ENCODE measurements around the gene BCL2L1.
A peak's percentile ranks its signal among the peaks of the same experiment; 100 is the strongest.
"Not testable (repeated sequence)": the region's sequence is repeated elsewhere in the genome, so short reads cannot be mapped to it uniquely, and the experiment has no call there.

BCL2L1 gene

DNA sequence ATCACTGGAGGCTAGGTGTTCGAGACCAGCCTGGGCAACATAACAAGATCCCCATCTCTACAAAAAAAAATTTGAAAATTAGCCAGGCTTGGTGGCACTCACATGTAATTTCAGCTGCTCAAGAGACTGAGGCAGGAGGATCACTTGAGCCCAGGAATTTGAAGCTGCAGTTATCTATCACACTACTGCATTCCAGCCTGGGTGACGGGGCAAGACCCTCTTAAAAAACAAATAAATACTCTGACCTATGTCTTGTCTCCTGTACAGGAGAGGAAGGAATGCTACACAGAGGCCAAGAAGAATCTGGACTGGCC is 59.2 kb downstream of the BCL2L1 start:
- POLR2A ChIA-PET, result no interaction called here
- TF ChIP-seq CTCF (IDR thresholded peaks at IDR 0.05; ENCODE audit: control extremely low read depth, extremely low read depth, low read depth, missing control alignments), result no peak
- no peak for DNase-seq (ENCODE audit: extremely low spot score)
- CTCF ChIA-PET, result interaction anchor here (1.0 to 10.1 kb wide), 6 partner anchors 12 to 100 kb away, joined by 3 to 429 read pairs (median 7); partner anchors contain the start of gene BCL2L1

- TF ChIP-seq CTCF (IDR thresholded peaks at IDR 0.05; ENCODE audit: control extremely low read depth, extremely low read depth, low read depth, missing control alignments), result no peak
- CTCF ChIA-PET, result interaction anchor here (1.1 to 10.1 kb wide), 28 partner anchors 8 to 94 kb away, joined by 4 to 429 read pairs (median 13); partner anchors contain the start of genes BCL2L1 and ID1
- DNase-seq (ENCODE audit: extremely low spot score), result no peak
- POLR2A ChIA-PET, result interaction anchor here (0.6 to 2.2 kb wide), 4 partner anchors 12 to 61 kb away, joined by 3 to 20 read pairs (median 4); partner anchors contain the start of gene BCL2L1
Measured at GRCh38 chr20:31662372-31662854, 60.3 kb downstream of the BCL2L1 start.

- CTCF ChIA-PET, result interaction anchor here (0.7 to 10.1 kb wide), 36 partner anchors 9 to 101 kb away, joined by 3 to 429 read pairs (median 10); partner anchors contain the start of genes BCL2L1, ID1 and TPX2
- peak; percentile 73 for TF ChIP-seq CTCF (IDR thresholded peaks at IDR 0.05; ENCODE audit: control extremely low read depth, extremely low read depth, low read depth, missing control alignments)
- POLR2A ChIA-PET, result interaction anchor here (0.6 to 2.2 kb wide), 6 partner anchors 9 to 144 kb away, joined by 3 to 20 read pairs (median 4); partner anchors contain the start of gene BCL2L1
- peak; percentile 91 for DNase-seq (ENCODE audit: extremely low spot score)
Measured at GRCh38 chr20:31661625-31662371, 60.9 kb downstream of the BCL2L1 start.

DNA sequence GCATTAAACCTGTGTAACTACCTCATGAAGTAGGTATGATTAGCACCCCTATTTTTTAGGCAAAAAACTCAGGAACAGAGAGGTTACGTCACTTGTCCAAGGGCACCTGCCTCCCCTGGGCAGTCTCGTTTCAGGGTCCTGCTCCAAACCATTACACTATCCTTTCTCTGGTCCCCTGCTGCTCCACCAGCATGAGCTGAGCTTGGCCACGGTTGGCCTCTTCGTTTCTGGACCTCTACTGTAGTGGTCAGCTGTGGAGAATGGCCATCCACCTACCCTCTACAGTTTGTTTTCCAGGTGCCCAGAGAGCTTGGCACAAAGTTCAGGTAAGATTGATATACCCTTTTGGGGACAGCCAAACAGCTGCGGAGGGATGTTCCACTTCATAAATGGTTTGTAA is 68.1 kb downstream of the BCL2L1 start:
- POLR2A ChIA-PET, result no interaction called here
- DNase-seq (ENCODE audit: extremely low spot score), result no peak
- TF ChIP-seq CTCF (IDR thresholded peaks at IDR 0.05; ENCODE audit: control extremely low read depth, extremely low read depth, low read depth, missing control alignments), result no peak
- CTCF ChIA-PET, result interaction anchor here (1.0 to 1.9 kb wide), 5 partner anchors 10 to 94 kb away, joined by 3 to 11 read pairs (median 4); partner anchors contain the start of gene BCL2L1

- no peak for TF ChIP-seq CTCF (IDR thresholded peaks at IDR 0.05; ENCODE audit: control extremely low read depth, extremely low read depth, low read depth, missing control alignments)
- POLR2A ChIA-PET, result no interaction called here
- DNase-seq (ENCODE audit: extremely low spot score), result no peak
- CTCF ChIA-PET, result interaction anchor here (1.0 to 2.4 kb wide), 6 partner anchors 8 to 93 kb away, joined by 3 to 12 read pairs (median 3); partner anchors contain the start of gene BCL2L1
Measured at GRCh38 chr20:31653561-31653960, 69.1 kb downstream of the BCL2L1 start.

DNA sequence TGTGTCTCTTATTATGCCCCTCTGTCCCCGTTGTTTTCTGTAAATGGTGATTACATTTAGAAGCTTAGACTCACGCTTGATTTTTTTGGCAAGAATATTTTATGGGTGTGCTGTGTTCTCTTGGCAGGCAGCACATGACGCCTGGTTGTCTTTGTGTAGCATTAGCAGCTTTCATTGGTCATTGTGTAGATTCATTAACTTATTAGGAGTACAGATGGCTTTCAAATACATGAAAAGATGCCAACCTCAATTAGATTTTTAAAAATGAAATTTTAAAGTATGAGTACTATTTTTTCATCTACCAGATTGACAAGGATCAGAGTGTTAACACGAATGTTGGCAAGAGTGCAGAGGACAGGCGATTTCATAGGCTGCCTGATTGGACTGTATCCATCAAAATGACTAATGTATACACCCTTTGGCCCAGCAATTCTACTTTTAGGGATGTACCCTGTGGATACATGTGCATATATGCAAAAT is 69.7 kb downstream of the BCL2L1 start:
- TF ChIP-seq CTCF (IDR thresholded peaks at IDR 0.05; ENCODE audit: control extremely low read depth, extremely low read depth, low read depth, missing control alignments), result no peak
- DNase-seq (ENCODE audit: extremely low spot score), result no peak
- ChIA-PET POLR2A (interaction anchor here (0.7 kb wide), 1 partner anchor 1478 kb away, joined by 4 read pairs; no protein-coding TSS in a partner anchor), CTCF (interaction anchor here (1.4 to 2.4 kb wide), 3 partner anchors 9 to 70 kb away, joined by 3 to 12 read pairs (median 8); no protein-coding TSS in a partner anchor)

- DNase-seq (ENCODE audit: extremely low spot score); POLR2A ChIA-PET: not testable (repeated sequence)
- CTCF ChIA-PET, result interaction anchor here (1.2 to 6.3 kb wide), 6 partner anchors 13 to 78 kb away, joined by 3 to 41 read pairs (median 11); no protein-coding TSS in a partner anchor
Measured at GRCh38 chr20:31648104-31648503, 74.6 kb downstream of the BCL2L1 start.
